ENCODE results near the gene PLS3. TPM values are rescaled to one million over a fixed set of nuclear protein-coding genes. Genes with fewer than 3 reads are reported as not detected.

PLS3 gene
- polyA plus RNA-seq, 3 donors = 20.9 to 66.2 (median 61.4) TPM

DNA sequence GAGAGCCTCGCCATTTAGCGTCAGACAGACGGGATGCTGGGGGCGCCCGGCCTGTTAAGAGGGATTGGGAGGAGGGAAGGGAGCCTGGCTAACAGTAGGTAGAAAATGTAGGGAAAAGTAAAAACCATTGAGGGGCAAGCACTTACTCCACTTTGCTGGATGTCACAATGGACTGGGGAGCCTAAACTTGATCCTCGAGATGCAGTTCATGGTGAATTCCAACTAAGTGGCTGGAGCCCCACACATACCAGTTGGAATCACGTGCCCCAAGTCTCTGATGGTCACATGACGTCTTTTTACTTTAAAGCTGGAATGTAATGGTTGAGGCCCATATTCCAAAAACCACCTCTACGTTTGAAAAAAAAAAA, 1.5 kb downstream of the PLS3 start:
- 9 to 28% (median 25%) methylated on average over 8 to 9 of the region's 9 CpGs for WGBS, 3 donors

GRCh38 chrX:115563633-115564162, 2.7 kb downstream of the PLS3 start:
- H3K27ac ChIP-seq (ENCODE audit: low read depth, low read length) = no peak overlapping the region
- 29 to 51% (median 38%) methylated on average over 4 of the region's 4 CpGs for WGBS, 3 donors

More for the DNA sequence above, 1.5 kb downstream of the PLS3 start:
- H3K27ac ChIP-seq (ENCODE audit: low read depth, low read length) = no peak overlapping the region

- 17 to 51% (median 49%) methylated on average over 2 of the region's 2 CpGs for WGBS, 3 donors
- no peak overlapping the region for H3K27ac ChIP-seq (ENCODE audit: low read depth, low read length)
These were observed 3.3 kb downstream of the PLS3 start for GRCh38 chrX:115564243-115564642.

- H3K27ac ChIP-seq (ENCODE audit: low read depth, low read length) = no peak overlapping the region
- WGBS, 3 donors = 31 to 61% (median 56%) methylated on average over 2 of the region's 2 CpGs
These were observed 4.9 kb downstream of the PLS3 start for GRCh38 chrX:115565888-115566287.

DNA sequence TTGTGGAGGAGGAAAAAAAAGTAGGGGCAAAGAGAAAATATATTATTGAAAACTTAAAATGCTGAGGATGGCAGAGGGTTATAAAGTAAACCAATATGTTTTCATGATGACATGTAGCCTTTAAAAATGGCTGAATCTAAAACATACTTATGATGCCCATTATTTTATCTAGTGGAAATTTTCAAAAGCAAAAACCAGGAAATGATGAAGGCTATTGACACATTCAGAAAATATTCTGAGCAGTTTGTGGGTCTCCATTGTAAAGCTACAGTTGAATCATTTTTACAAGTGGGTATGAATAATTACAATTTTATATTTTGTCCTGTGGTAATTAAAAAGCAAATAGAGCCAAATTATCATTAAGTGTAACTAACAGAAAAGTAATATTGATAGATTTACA, 10.7 kb downstream of the PLS3 start:
- no peak overlapping the region for H3K27ac ChIP-seq (ENCODE audit: low read depth, low read length)

DNA sequence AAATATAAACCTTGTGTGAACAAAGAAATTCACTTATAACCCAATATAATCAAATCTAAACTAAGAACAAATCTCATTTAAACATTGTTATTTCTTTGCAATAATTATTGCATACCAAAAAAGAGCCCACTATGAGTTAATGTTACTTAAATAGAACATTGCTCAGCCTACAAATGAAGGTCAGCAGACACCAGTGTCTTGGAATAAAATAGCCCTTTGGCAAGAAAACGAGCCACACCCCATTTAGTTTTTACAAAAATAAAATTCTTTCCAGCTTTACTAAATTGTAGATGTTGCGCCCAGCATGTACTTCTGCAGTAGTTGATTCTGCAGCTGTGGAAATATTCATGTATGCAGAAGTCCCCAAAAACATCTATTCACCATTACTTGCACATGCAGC, 12.2 kb downstream of the PLS3 start:
- WGBS, 3 donors = 47 to 91% (median 51%) methylated on average over 2 of the region's 2 CpGs
- no peak overlapping the region for H3K27ac ChIP-seq (ENCODE audit: low read depth, low read length)

- 70 to 88% (median 72%) methylated on average over 5 of the region's 5 CpGs for WGBS, 3 donors
- H3K27ac ChIP-seq (ENCODE audit: low read depth, low read length) = no peak overlapping the region
These were observed 15.7 kb downstream of the PLS3 start for GRCh38 chrX:115576676-115577075.

- WGBS, 3 donors = 88 to 94% (median 90%) methylated on average over 2 of the region's 2 CpGs
- H3K27ac ChIP-seq (ENCODE audit: low read depth, low read length) = no peak overlapping the region
These were observed 18.4 kb downstream of the PLS3 start for GRCh38 chrX:115579327-115579726.

DNA sequence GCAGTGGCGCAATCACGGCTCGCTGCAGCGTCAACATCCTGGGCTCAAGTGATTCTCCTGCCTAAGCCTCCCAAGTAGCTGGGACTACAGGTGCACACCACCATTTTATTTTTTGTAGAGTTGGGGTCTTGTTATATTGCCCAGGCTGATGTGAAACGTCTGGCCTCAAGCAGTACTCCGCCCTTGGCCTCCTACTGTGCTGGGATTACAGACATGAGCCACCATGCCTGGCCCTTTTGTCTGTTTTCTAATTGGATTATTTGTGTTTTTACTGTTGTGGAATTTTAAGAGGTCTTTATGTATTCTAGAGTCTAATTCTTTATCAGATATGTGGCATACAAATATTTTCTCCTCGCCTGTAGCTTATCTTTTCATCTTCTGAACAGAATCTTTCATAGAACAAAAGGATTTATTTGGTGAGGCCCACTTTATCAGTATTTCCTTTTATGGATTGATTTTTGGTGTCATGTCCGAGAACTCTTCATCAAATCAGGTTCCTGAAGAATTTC, 18.9 kb downstream of the PLS3 start:
- WGBS, 3 donors = 78 to 90% (median 87%) methylated on average over 8 of the region's 8 CpGs
- no peak overlapping the region for H3K27ac ChIP-seq (ENCODE audit: low read depth, low read length)

DNA sequence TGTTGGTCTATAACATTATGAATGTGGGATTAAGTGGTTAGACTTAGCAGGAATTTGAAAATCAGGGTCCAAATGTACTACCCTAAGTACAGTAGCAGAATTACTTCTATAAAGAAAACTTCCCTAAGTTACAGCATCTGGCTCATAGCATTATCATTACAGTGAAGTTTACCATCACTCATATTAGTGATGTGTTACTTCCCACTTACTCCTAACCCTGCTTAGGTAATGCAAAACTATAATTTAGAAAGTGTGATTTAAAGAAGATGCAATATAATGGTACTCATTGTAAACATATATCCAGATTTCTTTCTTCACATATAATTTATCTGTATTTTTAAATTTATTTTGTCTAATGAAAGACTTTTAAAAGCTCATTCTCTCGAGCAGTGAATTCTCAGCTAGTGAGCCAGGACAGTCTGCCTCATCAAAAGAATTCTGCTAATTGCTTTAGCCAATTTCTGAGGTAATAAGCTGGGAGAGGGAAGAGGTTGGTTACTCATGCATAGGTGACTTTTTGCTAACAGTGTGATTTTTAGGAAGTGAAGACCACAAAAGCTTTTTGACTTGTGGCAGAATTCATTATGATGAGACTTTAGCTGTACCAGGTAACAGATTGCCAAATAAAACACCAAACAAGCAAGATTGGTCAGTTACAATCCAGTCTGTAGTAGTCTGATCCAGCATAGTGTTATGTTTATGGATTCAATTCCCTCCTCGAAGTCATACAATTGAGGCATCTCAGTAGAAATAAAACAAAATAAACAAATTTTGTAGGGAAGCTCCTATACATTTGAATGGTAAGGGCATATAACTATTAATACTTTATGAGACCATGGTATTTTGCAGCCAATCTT, 21.0 kb downstream of the PLS3 start:
- WGBS, 3 donors = 37 to 57% (median 56%) methylated on average over 2 of the region's 2 CpGs
- no peak overlapping the region for H3K27ac ChIP-seq (ENCODE audit: low read depth, low read length)

GRCh38 chrX:115582616-115583495, 21.9 kb downstream of the PLS3 start:
- H3K27ac ChIP-seq (ENCODE audit: low read depth, low read length) = no peak overlapping the region
- 38 to 68% (median 58%) methylated on average over 13 of the region's 13 CpGs for WGBS, 3 donors

DNA sequence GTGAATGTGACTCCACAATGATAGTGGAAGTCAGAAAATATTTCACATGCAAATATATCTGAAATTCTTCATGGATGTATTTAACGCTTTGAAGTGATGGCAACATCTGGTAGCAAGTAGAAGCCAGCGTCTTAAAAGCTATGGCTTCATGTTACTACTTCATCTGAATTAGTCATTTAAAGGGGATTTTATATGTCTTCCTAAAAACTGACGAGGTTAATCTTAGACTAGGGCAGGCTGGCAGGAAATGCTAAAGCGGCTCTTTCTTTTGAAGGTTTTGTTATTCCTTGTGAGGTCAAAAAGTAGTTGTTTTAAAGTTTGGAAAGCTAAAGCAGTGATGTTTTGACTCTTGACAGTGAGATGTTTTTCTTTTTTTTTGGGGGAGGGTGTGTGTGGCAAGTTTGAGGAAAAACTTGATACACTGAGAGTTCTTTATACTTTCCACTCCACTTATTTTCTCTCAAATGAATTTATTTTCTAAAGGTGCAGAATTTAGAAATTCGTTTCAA, 22.6 kb downstream of the PLS3 start:
- WGBS, 3 donors = 21 to 44% (median 43%) methylated on average over 5 of the region's 5 CpGs
- no peak overlapping the region for H3K27ac ChIP-seq (ENCODE audit: low read depth, low read length)

- WGBS, 3 donors = 56 to 69% (median 68%) methylated on average over 2 of the region's 2 CpGs
- no peak overlapping the region for H3K27ac ChIP-seq (ENCODE audit: low read depth, low read length)
These were observed 23.7 kb downstream of the PLS3 start for GRCh38 chrX:115584696-115585095.

DNA sequence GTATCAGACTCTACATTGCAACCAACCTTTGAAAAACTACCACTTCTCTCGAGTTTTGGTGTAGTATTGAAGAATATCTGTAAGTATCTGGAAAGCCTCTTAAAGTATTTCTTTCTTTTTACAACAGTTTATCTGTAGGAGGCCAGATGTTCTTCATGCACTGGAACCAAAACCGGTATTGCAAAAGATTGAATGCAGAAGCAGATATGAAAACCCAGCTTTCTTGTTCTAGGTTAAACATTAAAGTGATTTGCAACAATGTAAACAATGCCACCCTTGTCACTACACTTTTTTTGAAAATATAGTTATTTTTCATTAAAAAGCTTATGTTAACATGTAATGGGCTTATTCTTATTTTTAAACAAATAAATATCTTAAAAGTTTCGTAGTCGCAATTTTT, 27.2 kb downstream of the PLS3 start:
- H3K27ac ChIP-seq (ENCODE audit: low read depth, low read length) = no peak overlapping the region
- 15 to 70% (median 60%) methylated on average over 4 of the region's 4 CpGs for WGBS, 3 donors

DNA sequence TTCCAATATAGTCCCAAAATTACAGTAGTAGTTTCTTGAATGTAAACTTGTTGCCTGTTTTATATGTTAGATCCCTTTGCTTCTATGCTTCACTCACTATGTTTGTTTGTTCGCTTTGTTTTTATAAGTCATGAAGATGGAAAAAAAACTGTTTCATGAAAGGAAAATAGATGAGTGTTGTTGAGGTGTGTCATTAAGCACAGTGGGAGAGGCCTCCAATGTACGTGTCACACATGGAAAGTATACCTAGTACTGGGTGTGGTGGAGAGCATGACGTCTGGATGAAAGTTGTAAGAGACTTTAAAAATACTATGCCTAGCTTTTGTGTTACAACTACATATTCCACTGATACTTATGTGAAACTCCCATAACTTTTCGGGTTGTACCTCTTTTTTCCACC, 28.4 kb downstream of the PLS3 start:
- H3K27ac ChIP-seq (ENCODE audit: low read depth, low read length) = no peak overlapping the region
- 69 to 85% (median 73%) methylated on average over 4 of the region's 4 CpGs for WGBS, 3 donors

DNA sequence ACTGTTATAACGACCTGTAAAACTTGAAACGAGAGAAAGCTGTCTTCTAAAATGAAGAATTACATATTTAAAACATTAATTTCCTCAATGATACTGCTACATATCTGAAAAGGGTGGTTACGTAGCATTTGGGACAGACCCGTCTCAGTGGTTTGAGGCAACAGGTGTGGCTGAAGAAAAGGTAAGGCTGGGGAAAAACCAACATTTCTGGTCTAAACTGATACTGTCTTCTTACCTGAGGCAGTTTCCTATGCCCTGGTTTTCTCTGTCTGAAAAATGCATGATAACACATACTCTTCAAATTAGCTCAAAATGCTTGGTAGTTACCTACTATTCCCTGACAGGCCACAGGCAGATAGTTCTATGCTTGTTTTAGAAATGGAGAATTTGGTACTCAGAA, 30.4 kb downstream of the PLS3 start:
- 43 to 79% (median 66%) methylated on average over 4 of the region's 4 CpGs for WGBS, 3 donors
- H3K27ac ChIP-seq (ENCODE audit: low read depth, low read length) = no peak overlapping the region

DNA sequence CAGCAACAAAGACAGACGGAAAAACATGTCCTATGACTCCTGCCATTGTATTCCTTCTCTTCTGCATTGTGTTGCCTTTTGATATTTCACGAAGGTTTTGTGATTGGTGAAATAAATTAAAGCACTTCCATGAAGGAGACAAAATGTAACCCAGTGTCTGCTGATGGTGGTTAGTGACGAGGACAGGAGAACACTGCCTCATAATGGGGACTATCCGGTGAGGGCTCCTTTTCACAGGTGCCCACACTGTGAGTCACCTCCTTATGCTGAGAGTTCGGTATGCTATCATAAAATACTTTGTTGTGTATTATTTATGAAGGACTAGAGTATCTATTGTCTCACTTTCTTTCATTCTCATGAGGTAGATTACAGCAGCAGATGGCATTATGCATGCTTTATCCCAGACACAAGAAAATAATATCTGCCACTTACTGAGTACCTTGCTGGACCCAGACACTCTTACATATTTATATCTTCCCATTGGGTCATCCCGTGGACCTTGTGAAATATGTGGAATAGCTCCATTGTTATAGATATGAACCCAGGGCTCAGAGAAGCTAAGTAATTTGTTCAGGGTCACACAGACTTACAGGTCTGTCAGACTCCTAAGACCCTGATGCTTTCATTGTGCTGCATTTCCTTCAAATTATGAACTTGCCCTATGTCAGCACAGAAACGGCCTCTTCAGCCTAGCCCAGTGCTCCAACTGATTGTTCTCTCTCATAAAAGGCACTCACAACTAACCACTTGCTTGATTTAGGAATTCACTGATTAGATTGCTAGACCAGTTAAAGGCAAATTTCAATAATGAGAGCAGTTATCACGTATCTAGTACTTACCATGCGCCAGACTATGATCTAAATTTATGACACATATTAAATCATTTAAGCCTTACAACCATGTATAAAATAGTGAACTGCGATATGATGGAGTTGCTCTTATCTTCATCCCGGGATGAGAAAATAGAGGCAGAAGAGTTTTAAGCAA, 31.2 kb downstream of the PLS3 start:
- WGBS, 3 donors = 53 to 66% (median 57%) methylated on average over 11 of the region's 11 CpGs
- H3K27ac ChIP-seq (ENCODE audit: low read depth, low read length) = no peak overlapping the region

Measured in adipose tissue (tissue), 3 donors.